ENCODE data around the gene CDC25A. TPM values are rescaled to one million over a fixed set of nuclear protein-coding genes. Genes with fewer than 3 reads are reported as not detected.

Gene CDC25A
- total RNA-seq, 4 donors from 2014 or later, result 0.45 to 1.0 (median 0.77) TPM

- DNase-seq (ENCODE audit: low spot score in 2 of 2), result no peak
- WGBS, 2 donors, result 96 to 99% methylated on average over 2 of the region's 2 CpGs
- intact Hi-C loops (cut with DNase I; ENCODE audit: low total_unique reads), result no loop called here
- TF ChIP-seq POLR2A (IDR thresholded peaks at IDR 0.05) (no peak), CTCF (IDR thresholded peaks at IDR 0.05) (no peak)
- no peak overlapping the region for H3K4me3 ChIP-seq (ENCODE audit: low read depth, poor library complexity, severe bottlenecking)
Observed at GRCh38 chr3:48110463-48110862, 77.8 kb downstream of the CDC25A start.

GRCh38 chr3:48107227-48107626, 81.0 kb downstream of the CDC25A start:
- DNase-seq (ENCODE audit: low spot score in 2 of 2), result no peak
- intact Hi-C loops (cut with DNase I; ENCODE audit: low total_unique reads), result no loop called here
- no peak for TF ChIP-seq POLR2A (IDR thresholded peaks at IDR 0.05)
- H3K4me3 ChIP-seq (ENCODE audit: low read depth, poor library complexity, severe bottlenecking), result no peak overlapping the region
- 90 to 91% methylated on average over 3 of the region's 3 CpGs for WGBS, 2 donors

MicroRNAs within 50 kb of the gene (microRNA counts, 767-probe panel; counts per million panel counts)
- 0 to 358 counts per million in 2 donors for microRNA hsa-miR-4443

Small RNAs within 50 kb of the gene (microRNA-seq; reads per million reads assigned to microRNA genes)
- 5.4 to 15.3 reads per million in 2 donors for gene MIR4443 (ENCODE audit: borderline number of aligned reads in 1 of 2, borderline replicate concordance in 2 of 2)

Other genes starting within 250 kb of the CDC25A start
- gene MAP4, start 172.0 kb downstream of the CDC25A start, total RNA-seq, result 100 to 1,000 TPM; 102 to 161 (median 126) TPM
- 1 to 10 TPM in 1 of 4 donors, not detected in 3; 1.1 TPM for gene CAMP, start 35.1 kb upstream of the CDC25A start, total RNA-seq
- 1 to 10 TPM; 4.8 to 9.4 (median 9.0) TPM for gene ZNF589, start 52.7 kb upstream of the CDC25A start, total RNA-seq
- 10 to 100 TPM; 23.4 to 44.8 (median 32.9) TPM for gene NME6, start 113.0 kb upstream of the CDC25A start, total RNA-seq
- gene SPINK8, start 145.2 kb upstream of the CDC25A start, total RNA-seq, result not detected
- not detected for gene FBXW12, start 183.8 kb upstream of the CDC25A start, total RNA-seq
- 100 to 1,000 TPM; 111 to 227 (median 145) TPM for gene PLXNB1, start 241.7 kb upstream of the CDC25A start, total RNA-seq

Measured in lower leg skin (tissue), 4 donors.